HEK293 (cell line): ENCODE data around the gene RAB36.

Experiments used
- CTCF ChIA-PET: fragments of 350-600 bp; formaldehyde crosslinking; extraction: SDS; loops from one replicate; lab custom pipeline; 2021; ENCODE audit warnings: antibody characterized with exemption; lab: Yijun Ruan, JAX
- POLR2A ChIA-PET: fragments of 300-600 bp; formaldehyde crosslinking; extraction: SDS; loops from one replicate; lab custom pipeline; 2020; ENCODE audit warnings: antibody characterized with exemption, inconsistent platforms; lab: Yijun Ruan, JAX
- H3K27ac ChIP-seq: fragments of 200-500 bp; sonication (Bioruptor generic); 2 replicates; pipeline ENCODE4 v1.5.1; 2014; ENCODE audit warnings: low read depth, low read length, control low read depth, inconsistent platforms; ENCODE audit errors: extremely low read depth
- H3K36me3 ChIP-seq, 2 experiments: fragments of 200-500 bp in 1 of 2; sonication (Bioruptor generic) in 1 of 2; 1 replicate in 1 of 2; 2 replicates in 1 of 2; pipeline ENCODE4 v1.5.1; 2014 to 2017; ENCODE audit warnings: inconsistent platforms in 2 of 2, low read length in 2 of 2; ENCODE audit not compliant: control insufficient read depth in 2 of 2, insufficient read depth in 1 of 2
- H3K4me1 ChIP-seq: fragments of 200-500 bp; sonication (Bioruptor generic); 2 replicates; pipeline ENCODE4 v1.5.1; 2014; ENCODE audit warnings: mild to moderate bottlenecking, low read length, inconsistent platforms; ENCODE audit not compliant: control insufficient read depth, insufficient read depth
- H3K4me3 ChIP-seq: 2 replicates; pipeline ENCODE4 v1.5.1; 2011; ENCODE audit warnings: low read depth, mild to moderate bottlenecking, control low read depth, low read length, moderate library complexity
- H3K9me3 ChIP-seq: fragments of 200-500 bp; sonication (Bioruptor generic); 2 replicates; pipeline ENCODE4 v1.5.1; 2014; ENCODE audit warnings: low read depth, low read length, inconsistent platforms; ENCODE audit not compliant: control insufficient read depth, insufficient read depth
- GFI1B ChIP-seq: fragments of 450-650 bp; formaldehyde crosslinking; IDR thresholded peaks from 2 replicates; pipeline ENCODE4 v1.5.1; 2016; ENCODE audit warnings: missing biosample characterization, missing genetic modification characterization
- PRDM1 ChIP-seq: fragments of 450-650 bp; formaldehyde crosslinking; IDR thresholded peaks from 2 replicates; pipeline ENCODE4; 2016; ENCODE audit warnings: missing biosample characterization, missing genetic modification characterization
- SETDB1 ChIP-seq: IDR thresholded peaks from one replicate; pipeline ENCODE4 v1.6.1; 2017; ENCODE audit warnings: mild to moderate bottlenecking, low read length, moderate library complexity, mixed read lengths; ENCODE audit not compliant: insufficient read length
- TRIM28 ChIP-seq: IDR thresholded peaks from 2 replicates; pipeline ENCODE4 v1.6.1; 2011; ENCODE audit warnings: low read length, control low read depth, borderline replicate concordance
- WT1 ChIP-seq: fragments of 450-650 bp; formaldehyde crosslinking; IDR thresholded peaks from 2 replicates; pipeline ENCODE4 v1.5.1; 2016; ENCODE audit warnings: missing biosample characterization, missing genetic modification characterization
- ZBTB7A ChIP-seq: fragments of 450-650 bp; formaldehyde crosslinking; IDR thresholded peaks from 2 replicates; pipeline ENCODE4 v1.5.1; 2016; ENCODE audit warnings: low read depth, missing biosample characterization, missing genetic modification characterization
- ZNF175 ChIP-seq: fragments of 450-650 bp; formaldehyde crosslinking; IDR thresholded peaks from 2 replicates; pipeline ENCODE4 v1.5.1; 2016; ENCODE audit warnings: missing biosample characterization, missing genetic modification characterization
- ZNF239 ChIP-seq: fragments of 450-650 bp; formaldehyde crosslinking; IDR thresholded peaks from 2 replicates; pipeline ENCODE4 v1.5.1; 2016; ENCODE audit warnings: missing biosample characterization, missing genetic modification characterization
- ZNF248 ChIP-seq: fragments of 450-650 bp; formaldehyde crosslinking; IDR thresholded peaks from 2 replicates; pipeline ENCODE4 v1.5.1; 2017; ENCODE audit warnings: missing biosample characterization, missing genetic modification characterization
- ZNF341 ChIP-seq: fragments of 450-650 bp; formaldehyde crosslinking; IDR thresholded peaks from 2 replicates; pipeline ENCODE4; 2016; ENCODE audit warnings: low read depth, missing biosample characterization, missing genetic modification characterization
- ZNF37A ChIP-seq: fragments of 450-650 bp; IDR thresholded peaks from 2 replicates; pipeline ENCODE4 v1.5.1; 2018; ENCODE audit warnings: missing biosample characterization, missing genetic modification characterization
- ZNF423 ChIP-seq: fragments of 450-650 bp; formaldehyde crosslinking; IDR thresholded peaks from 2 replicates; pipeline ENCODE4 v1.5.1; 2016; ENCODE audit warnings: missing biosample characterization, missing genetic modification characterization
- ZNF521 ChIP-seq: fragments of 450-650 bp; formaldehyde crosslinking; IDR thresholded peaks from 2 replicates; pipeline ENCODE4 v1.5.1; 2017; ENCODE audit warnings: missing biosample characterization, mild to moderate bottlenecking, missing genetic modification characterization
- ZNF529 ChIP-seq: fragments of 450-650 bp; formaldehyde crosslinking; IDR thresholded peaks from 2 replicates; pipeline ENCODE4 v1.5.1; 2017; ENCODE audit warnings: missing genetic modification characterization, missing biosample characterization; ENCODE audit not compliant: insufficient replicate concordance
- ZNF585B ChIP-seq: fragments of 450-650 bp; formaldehyde crosslinking; IDR thresholded peaks from 2 replicates; pipeline ENCODE4 v1.5.1; 2016; ENCODE audit warnings: missing biosample characterization, missing genetic modification characterization
- ZNF830 ChIP-seq: fragments of 450-650 bp; IDR thresholded peaks from 2 replicates; pipeline ENCODE4 v1.5.0; 2018; ENCODE audit warnings: missing biosample characterization, missing genetic modification characterization, low read depth, mild to moderate bottlenecking, moderate library complexity
- TF ChIP-seq, protein P1 (sequence below): fragments of 450-650 bp; formaldehyde crosslinking; IDR thresholded peaks from 2 replicates; pipeline ENCODE4 v1.5.1; 2016; ENCODE audit warnings: missing biosample characterization, missing genetic modification characterization, borderline replicate concordance
- TF ChIP-seq, protein P2 (sequence below): fragments of 450-650 bp; formaldehyde crosslinking; IDR thresholded peaks from 2 replicates; pipeline ENCODE4; 2016; ENCODE audit warnings: missing biosample characterization, missing genetic modification characterization
- TF ChIP-seq, protein P3 (sequence below): fragments of 450-650 bp; formaldehyde crosslinking; conservative IDR thresholded peaks from 2 replicates; pipeline ENCODE4 v1.5.1; 2016; ENCODE audit warnings: low read depth, missing biosample characterization, missing genetic modification characterization
- TF ChIP-seq, protein P4 (sequence below): fragments of 450-650 bp; formaldehyde crosslinking; IDR thresholded peaks from 2 replicates; pipeline ENCODE4 v1.5.1; 2017; ENCODE audit warnings: missing biosample characterization, mild to moderate bottlenecking, missing genetic modification characterization, moderate library complexity

RAB36 gene

DNA sequence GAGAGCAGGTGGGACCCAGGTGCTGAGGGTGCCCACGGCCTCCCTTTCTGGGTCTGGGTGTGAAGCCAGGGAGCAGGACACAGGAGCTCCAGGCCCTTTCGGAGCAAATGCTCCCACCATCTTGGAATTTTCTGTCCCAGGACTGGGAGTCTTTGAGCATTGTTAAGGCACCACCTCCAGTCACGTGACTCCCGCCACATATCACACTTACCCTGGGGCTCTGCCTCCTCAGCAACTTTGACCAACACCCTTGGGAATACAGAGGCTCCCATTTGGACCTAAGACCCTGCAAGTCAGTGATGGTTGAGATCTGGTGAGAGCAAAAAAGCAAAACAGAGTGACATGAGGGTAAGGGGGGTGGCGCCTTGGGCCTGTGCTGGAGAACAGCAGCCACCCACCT lies 39.4 kb upstream of the RAB36 start:
- Histone ChIP-seq H3K36me3 (peaks cover 0 to 74% of the 10 kb centered on the region in 2 experiments; a peak in 1 of 3 replicates), H3K4me1 (no peaks in the 10 kb centered on the region), H3K9me3 (no peaks in the 10 kb centered on the region), H3K27ac (no peak overlapping the region), H3K4me3 (no peak overlapping the region)
- CTCF ChIA-PET = interaction anchor here (0.6 kb wide), 1 partner anchor 147 kb away, joined by 3 read pairs; no protein-coding TSS in a partner anchor
- TF ChIP-seq GFI1B (tag by site-specific recombination) (no peak), ZNF585B (tag by site-specific recombination) (no peak), PRDM1 (tag by site-specific recombination) (no peak), ZNF423 (tag by site-specific recombination) (no peak), TRIM28 (no peak), WT1 (no peak), ZNF341 (no peak), ZNF248 (tag by site-specific recombination) (no peak), SETDB1 (no peak), ZNF239 (tag by site-specific recombination) (no peak), ZNF830 (no peak), ZNF37A (tag by site-specific recombination) (no peak), ZNF175 (tag by site-specific recombination) (no peak), ZBTB7A (no peak), ZNF529 (no peak), ZNF521 (no peak)
- TF ChIP-seq, protein P1, sequence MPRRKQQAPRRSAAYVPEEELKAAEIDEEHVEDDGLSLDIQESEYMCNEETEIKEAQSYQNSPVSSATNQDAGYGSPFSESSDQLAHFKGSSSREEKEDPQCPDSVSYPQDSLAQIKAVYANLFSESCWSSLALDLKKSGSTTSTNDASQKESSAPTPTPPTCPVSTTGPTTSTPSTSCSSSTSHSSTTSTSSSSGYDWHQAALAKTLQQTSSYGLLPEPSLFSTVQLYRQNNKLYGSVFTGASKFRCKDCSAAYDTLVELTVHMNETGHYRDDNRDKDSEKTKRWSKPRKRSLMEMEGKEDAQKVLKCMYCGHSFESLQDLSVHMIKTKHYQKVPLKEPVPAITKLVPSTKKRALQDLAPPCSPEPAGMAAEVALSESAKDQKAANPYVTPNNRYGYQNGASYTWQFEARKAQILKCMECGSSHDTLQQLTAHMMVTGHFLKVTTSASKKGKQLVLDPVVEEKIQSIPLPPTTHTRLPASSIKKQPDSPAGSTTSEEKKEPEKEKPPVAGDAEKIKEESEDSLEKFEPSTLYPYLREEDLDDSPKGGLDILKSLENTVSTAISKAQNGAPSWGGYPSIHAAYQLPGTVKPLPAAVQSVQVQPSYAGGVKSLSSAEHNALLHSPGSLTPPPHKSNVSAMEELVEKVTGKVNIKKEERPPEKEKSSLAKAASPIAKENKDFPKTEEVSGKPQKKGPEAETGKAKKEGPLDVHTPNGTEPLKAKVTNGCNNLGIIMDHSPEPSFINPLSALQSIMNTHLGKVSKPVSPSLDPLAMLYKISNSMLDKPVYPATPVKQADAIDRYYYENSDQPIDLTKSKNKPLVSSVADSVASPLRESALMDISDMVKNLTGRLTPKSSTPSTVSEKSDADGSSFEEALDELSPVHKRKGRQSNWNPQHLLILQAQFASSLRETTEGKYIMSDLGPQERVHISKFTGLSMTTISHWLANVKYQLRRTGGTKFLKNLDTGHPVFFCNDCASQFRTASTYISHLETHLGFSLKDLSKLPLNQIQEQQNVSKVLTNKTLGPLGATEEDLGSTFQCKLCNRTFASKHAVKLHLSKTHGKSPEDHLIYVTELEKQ (tag by site-specific recombination) = no peak
- TF ChIP-seq, protein P2, sequence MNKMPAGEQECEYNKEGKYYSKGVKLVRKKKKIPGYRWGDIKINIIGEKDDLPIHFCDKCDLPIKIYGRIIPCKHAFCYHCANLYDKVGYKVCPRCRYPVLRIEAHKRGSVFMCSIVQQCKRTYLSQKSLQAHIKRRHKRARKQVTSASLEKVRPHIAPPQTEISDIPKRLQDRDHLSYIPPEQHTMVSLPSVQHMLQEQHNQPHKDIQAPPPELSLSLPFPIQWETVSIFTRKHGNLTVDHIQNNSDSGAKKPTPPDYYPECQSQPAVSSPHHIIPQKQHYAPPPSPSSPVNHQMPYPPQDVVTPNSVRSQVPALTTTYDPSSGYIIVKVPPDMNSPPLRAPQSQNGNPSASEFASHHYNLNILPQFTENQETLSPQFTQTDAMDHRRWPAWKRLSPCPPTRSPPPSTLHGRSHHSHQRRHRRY (tag by site-specific recombination) = no peak
- TF ChIP-seq, protein P3, sequence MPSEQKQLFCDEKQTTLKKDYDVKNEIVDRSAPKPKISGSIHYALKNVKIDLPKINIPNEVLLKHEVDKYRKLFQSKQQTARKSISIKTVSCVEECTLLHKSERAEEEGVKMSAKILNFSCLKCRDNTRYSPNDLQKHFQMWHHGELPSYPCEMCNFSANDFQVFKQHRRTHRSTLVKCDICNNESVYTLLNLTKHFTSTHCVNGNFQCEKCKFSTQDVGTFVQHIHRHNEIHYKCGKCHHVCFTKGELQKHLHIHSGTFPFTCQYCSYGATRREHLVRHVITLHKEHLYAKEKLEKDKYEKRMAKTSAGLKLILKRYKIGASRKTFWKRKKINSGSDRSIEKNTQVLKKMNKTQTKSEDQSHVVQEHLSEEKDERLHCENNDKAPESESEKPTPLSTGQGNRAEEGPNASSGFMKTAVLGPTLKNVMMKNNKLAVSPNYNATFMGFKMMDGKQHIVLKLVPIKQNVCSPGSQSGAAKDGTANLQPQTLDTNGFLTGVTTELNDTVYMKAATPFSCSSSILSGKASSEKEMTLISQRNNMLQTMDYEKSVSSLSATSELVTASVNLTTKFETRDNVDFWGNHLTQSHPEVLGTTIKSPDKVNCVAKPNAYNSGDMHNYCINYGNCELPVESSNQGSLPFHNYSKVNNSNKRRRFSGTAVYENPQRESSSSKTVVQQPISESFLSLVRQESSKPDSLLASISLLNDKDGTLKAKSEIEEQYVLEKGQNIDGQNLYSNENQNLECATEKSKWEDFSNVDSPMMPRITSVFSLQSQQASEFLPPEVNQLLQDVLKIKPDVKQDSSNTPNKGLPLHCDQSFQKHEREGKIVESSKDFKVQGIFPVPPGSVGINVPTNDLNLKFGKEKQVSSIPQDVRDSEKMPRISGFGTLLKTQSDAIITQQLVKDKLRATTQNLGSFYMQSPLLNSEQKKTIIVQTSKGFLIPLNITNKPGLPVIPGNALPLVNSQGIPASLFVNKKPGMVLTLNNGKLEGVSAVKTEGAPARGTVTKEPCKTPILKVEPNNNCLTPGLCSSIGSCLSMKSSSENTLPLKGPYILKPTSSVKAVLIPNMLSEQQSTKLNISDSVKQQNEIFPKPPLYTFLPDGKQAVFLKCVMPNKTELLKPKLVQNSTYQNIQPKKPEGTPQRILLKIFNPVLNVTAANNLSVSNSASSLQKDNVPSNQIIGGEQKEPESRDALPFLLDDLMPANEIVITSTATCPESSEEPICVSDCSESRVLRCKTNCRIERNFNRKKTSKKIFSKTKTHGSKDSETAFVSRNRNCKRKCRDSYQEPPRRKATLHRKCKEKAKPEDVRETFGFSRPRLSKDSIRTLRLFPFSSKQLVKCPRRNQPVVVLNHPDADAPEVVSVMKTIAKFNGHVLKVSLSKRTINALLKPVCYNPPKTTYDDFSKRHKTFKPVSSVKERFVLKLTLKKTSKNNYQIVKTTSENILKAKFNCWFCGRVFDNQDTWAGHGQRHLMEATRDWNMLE (tag by site-specific recombination) = no peak
- TF ChIP-seq, protein P4, sequence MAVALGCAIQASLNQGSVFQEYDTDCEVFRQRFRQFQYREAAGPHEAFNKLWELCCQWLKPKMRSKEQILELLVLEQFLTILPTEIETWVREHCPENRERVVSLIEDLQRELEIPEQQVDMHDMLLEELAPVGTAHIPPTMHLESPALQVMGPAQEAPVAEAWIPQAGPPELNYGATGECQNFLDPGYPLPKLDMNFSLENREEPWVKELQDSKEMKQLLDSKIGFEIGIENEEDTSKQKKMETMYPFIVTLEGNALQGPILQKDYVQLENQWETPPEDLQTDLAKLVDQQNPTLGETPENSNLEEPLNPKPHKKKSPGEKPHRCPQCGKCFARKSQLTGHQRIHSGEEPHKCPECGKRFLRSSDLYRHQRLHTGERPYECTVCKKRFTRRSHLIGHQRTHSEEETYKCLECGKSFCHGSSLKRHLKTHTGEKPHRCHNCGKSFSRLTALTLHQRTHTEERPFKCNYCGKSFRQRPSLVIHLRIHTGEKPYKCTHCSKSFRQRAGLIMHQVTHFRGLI = no peak
- POLR2A ChIA-PET = no interaction called here
